ENCODE measurements around the gene SSPN. TPM values are rescaled to one million over a fixed set of nuclear protein-coding genes. Genes with fewer than 3 reads are reported as not detected.

Gene SSPN
- total RNA-seq, 8 experiments from 2014 or later = 0.54 to 17.3 (median 1.9) TPM

DNA sequence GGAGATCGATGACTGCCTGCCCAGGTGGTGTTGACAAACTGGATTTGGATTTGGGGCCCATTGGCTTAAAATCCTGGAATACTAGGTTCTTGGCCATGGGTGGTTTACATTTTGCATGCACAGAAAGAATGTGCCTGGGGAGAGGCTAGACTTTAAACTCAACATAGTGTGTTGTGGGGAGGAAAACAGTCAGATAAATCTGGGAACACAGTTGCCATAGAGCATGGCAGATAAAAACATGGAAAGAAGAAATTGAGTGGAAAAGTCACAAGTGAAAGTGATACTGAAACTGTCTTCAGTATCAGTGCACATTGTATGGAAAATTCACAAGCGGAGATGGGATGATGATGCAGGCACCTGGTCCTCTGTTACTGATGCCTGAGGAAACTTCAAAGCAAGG, 95.2 kb downstream of the SSPN start:
- 54 to 100% (median 79%) methylated on average over 1 to 2 of the region's 2 CpGs; no CpG with 5 or more reads in 1 of the 10 experiments for WGBS, 10 experiments
- H3K4me1 ChIP-seq (replicated peaks in 1 of 2) = peaks cover 0 to 5% of the 10 kb centered on the region in 2 donors
- in situ Hi-C loops (cut with MboI; ENCODE audit: low pct_unique_long_range_greater_than_20kb in 2 of 9, low sequenced_read_pairs in 9 of 9, unreplicated experiment in 9 of 9) = no loop called here
- H3K4me3 ChIP-seq = no peak overlapping the region
- no peak overlapping the region for H3K27ac ChIP-seq
- ATAC-seq (replicated peaks in 6 of 8) = peak in 1 of 8 experiments; percentile 46

DNA sequence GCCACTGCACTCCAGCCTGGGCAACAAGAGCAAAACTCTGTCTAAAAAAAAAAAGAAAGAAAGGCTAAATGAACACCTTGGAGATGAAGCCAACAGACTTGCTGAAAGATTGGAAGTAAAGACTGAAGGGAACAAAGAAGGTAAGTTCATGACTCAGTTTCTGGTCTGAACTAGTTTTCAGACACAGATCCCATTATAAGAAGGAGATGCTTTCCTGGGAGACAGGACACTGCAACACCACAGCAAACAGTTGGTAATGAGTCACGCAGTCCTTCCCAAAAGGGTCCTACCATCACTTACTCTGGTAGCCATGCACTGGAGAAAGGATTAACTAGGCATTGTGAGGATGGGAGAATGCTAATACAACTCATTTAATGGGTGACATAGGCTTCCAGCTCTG, 97.2 kb downstream of the SSPN start:
- ATAC-seq (replicated peaks in 6 of 8) = no peak
- 60 to 100% (median 86%) methylated on average over 1 of the region's 1 CpG; no CpG with 5 or more reads in 7 of the 10 experiments for WGBS, 10 experiments
- Histone ChIP-seq H3K27ac (no peak overlapping the region), H3K4me1 (replicated peaks in 1 of 2) (peaks cover 0 to 5% of the 10 kb centered on the region in 2 donors), H3K4me3 (no peak overlapping the region)
- in situ Hi-C loops (cut with MboI; ENCODE audit: low pct_unique_long_range_greater_than_20kb in 2 of 9, low sequenced_read_pairs in 9 of 9, unreplicated experiment in 9 of 9) = no loop called here

GRCh38 chr12:26293612-26294011, 98.2 kb downstream of the SSPN start:
- Histone ChIP-seq H3K27ac (no peak overlapping the region), H3K4me1 (replicated peaks in 1 of 2) (peaks cover 0 to 5% of the 10 kb centered on the region in 2 donors), H3K4me3 (no peak overlapping the region)
- WGBS, 10 experiments = 20 to 83% (median 47%) methylated on average over 1 to 2 of the region's 2 CpGs; no CpG with 5 or more reads in 5 of the 10 experiments
- in situ Hi-C loops (cut with MboI; ENCODE audit: low pct_unique_long_range_greater_than_20kb in 2 of 9, low sequenced_read_pairs in 9 of 9, unreplicated experiment in 9 of 9) = no loop called here
- ATAC-seq (replicated peaks in 6 of 8) = no peak

DNA sequence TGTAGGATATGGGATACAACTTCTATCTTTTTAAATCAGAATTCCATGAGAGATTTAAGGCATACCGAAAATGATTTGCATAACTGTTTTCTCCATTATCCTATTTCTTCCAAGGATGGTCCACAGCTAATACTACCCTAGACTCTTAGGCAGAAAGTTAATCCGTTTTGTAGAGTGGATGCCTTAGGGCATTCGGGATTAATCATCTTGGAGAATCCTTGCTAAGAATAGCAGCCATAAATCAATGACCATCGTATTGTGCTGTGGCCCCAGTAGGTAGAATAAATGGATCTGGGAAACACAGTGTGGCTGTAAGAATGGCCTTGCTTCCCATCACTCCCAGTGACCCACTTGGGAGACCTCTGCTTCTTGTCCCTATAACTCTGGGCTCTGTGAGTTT, 99.6 kb downstream of the SSPN start:
- no peak overlapping the region for H3K27ac ChIP-seq
- no peak overlapping the region for H3K4me3 ChIP-seq
- in situ Hi-C loops (cut with MboI; ENCODE audit: low pct_unique_long_range_greater_than_20kb in 2 of 9, low sequenced_read_pairs in 9 of 9, unreplicated experiment in 9 of 9) = no loop called here
- ATAC-seq (replicated peaks in 6 of 8) = no peak
- 40 to 80% (median 56%) methylated on average over 1 to 4 of the region's 4 CpGs; no CpG with 5 or more reads in 2 of the 10 experiments for WGBS, 10 experiments
- H3K4me1 ChIP-seq (replicated peaks in 1 of 2) = peaks cover 0 to 5% of the 10 kb centered on the region in 2 donors

- in situ Hi-C loops (cut with MboI; ENCODE audit: low pct_unique_long_range_greater_than_20kb in 2 of 9, low sequenced_read_pairs in 9 of 9, unreplicated experiment in 9 of 9) = no loop called here
- WGBS, 10 experiments = 50 to 100% (median 91%) methylated on average over 2 to 8 of the region's 8 CpGs; no CpG with 5 or more reads in 1 of the 10 experiments
- Histone ChIP-seq H3K4me3 (no peak overlapping the region), H3K4me1 (replicated peaks in 1 of 2) (peaks cover 0 to 5% of the 10 kb centered on the region in 2 donors), H3K27ac (no peak overlapping the region)
- no peak for ATAC-seq (replicated peaks in 6 of 8)
These were observed 102.2 kb downstream of the SSPN start for GRCh38 chr12:26297396-26298070.

- in situ Hi-C loops (cut with MboI; ENCODE audit: low pct_unique_long_range_greater_than_20kb in 2 of 9, low sequenced_read_pairs in 9 of 9, unreplicated experiment in 9 of 9) = no loop called here
- peak overlapping the region in 1 of 2 donors; percentile 41 for H3K27ac ChIP-seq
- ATAC-seq (replicated peaks in 6 of 8) = peak; percentile 95 to 100 (median 98)
- WGBS, 10 experiments = 23 to 100% (median 79%) methylated on average over 1 to 6 of the region's 6 CpGs
- H3K4me3 ChIP-seq = no peak overlapping the region
- H3K4me1 ChIP-seq (replicated peaks in 1 of 2) = peaks cover 0 to 5% of the 10 kb centered on the region in 2 donors
These were observed 103.6 kb downstream of the SSPN start for GRCh38 chr12:26298785-26299621.

DNA sequence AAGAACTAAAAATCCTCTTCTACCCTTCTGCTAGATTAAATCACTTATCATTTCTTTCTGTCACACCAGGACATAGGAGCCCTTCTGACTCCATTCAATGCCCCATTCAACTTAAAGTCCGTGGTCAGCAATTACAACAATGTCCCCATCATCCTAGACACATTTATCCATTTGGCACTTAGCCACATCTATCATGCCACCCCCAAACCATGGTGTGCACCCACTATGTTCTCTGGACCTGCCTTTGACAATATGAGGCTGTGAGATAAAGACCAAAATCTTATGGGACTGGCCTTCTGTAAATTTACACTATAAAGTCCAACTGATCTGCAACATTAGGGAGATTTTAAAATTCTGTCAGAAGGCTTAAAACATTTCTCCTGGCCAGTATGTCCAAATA, 104.4 kb downstream of the SSPN start:
- Histone ChIP-seq H3K4me3 (no peak overlapping the region), H3K4me1 (replicated peaks in 1 of 2) (peaks cover 0 to 5% of the 10 kb centered on the region in 2 donors), H3K27ac (peak overlapping the region in 1 of 2 donors; percentile 41)
- in situ Hi-C loops (cut with MboI; ENCODE audit: low pct_unique_long_range_greater_than_20kb in 2 of 9, low sequenced_read_pairs in 9 of 9, unreplicated experiment in 9 of 9) = no loop called here
- 60 to 86% (median 67%) methylated on average over 1 of the region's 1 CpG; no CpG with 5 or more reads in 3 of the 10 experiments for WGBS, 10 experiments
- no peak for ATAC-seq (replicated peaks in 6 of 8)

Other genes starting within 250 kb of the SSPN start
- 10 to 100 TPM; 17.3 to 91.7 (median 37.2) TPM for gene RASSF8, start 236.9 kb upstream of the SSPN start, total RNA-seq
- gene BHLHE41, start 70.5 kb upstream of the SSPN start, total RNA-seq = 10 to 100 TPM in 1 of 8 experiments, 1 to 10 TPM in 1, under 1 TPM in 5, not detected in 1; 0.14 to 42.1 (median 0.52) TPM